Parathyroid adenoma (tissue), 2 donors: Measurements from ENCODE around the gene ANK2.

Experiments used
- H2AFZ ChIP-seq: fragments of 300-600 bp; sonication (generic); one replicate; pipeline ENCODE4 v1.7.0; 2017; ENCODE audit warnings: antibody characterized with exemption, mild to moderate bottlenecking
- H3K27ac ChIP-seq: fragments of 300-600 bp; sonication (generic); one replicate; pipeline ENCODE4 v1.7.0; 2017
- H3K27me3 ChIP-seq: fragments of 300-600 bp; sonication (generic); one replicate; pipeline ENCODE4 v1.7.0; 2017; ENCODE audit warnings: low read length; ENCODE audit not compliant: control insufficient read depth, insufficient read depth
- H3K36me3 ChIP-seq: fragments of 300-600 bp; sonication (generic); one replicate; pipeline ENCODE4 v1.7.0; 2017; ENCODE audit warnings: low read length; ENCODE audit not compliant: control insufficient read depth, insufficient read depth
- H3K4me1 ChIP-seq: fragments of 300-600 bp; sonication (generic); one replicate; pipeline ENCODE4 v1.7.0; 2017; ENCODE audit warnings: control low read depth
- H3K4me2 ChIP-seq: fragments of 300-600 bp; sonication (generic); one replicate; pipeline ENCODE4 v1.7.0; 2017; ENCODE audit warnings: low read length
- H3K4me3 ChIP-seq: fragments of 300-600 bp; sonication (generic); one replicate; pipeline ENCODE4 v1.7.0; 2017; ENCODE audit warnings: low read depth, low read length
- H3K79me2 ChIP-seq: fragments of 300-600 bp; sonication (generic); one replicate; pipeline ENCODE4 v1.7.0; 2017; ENCODE audit warnings: control low read depth
- H3K9ac ChIP-seq: fragments of 300-600 bp; sonication (generic); one replicate; pipeline ENCODE4 v1.7.0; 2017; ENCODE audit warnings: mild to moderate bottlenecking
- H3K9me3 ChIP-seq: fragments of 300-600 bp; sonication (generic); one replicate; pipeline ENCODE4 v1.7.0; 2017; ENCODE audit warnings: low read length; ENCODE audit not compliant: control insufficient read depth
- CTCF ChIP-seq: fragments of 300-600 bp; sonication (generic); IDR thresholded peaks from one replicate; pipeline ENCODE4 v1.7.0; 2017; ENCODE audit warnings: antibody characterized with exemption, mild to moderate bottlenecking
- donor health status: primary hyperparathyroidism.

The ANK2 gene

GRCh38 chr4:113144091-113144490 is 94.6 kb downstream of the ANK2 start:
- Histone ChIP-seq H3K4me2 (no peak overlapping the region), H3K4me3 (no peak overlapping the region), H3K36me3 (no peaks in the 10 kb centered on the region), H3K27ac (no peak overlapping the region), H3K27me3 (no peaks in the 10 kb centered on the region), H3K9me3 (no peaks in the 10 kb centered on the region), H3K9ac (no peak overlapping the region), H2AFZ (no peak overlapping the region), H3K4me1 (peaks cover 2% of the 10 kb centered on the region), H3K79me2 (no peaks in the 10 kb centered on the region)
- no peak for TF ChIP-seq CTCF

- Histone ChIP-seq H3K4me1 (peaks cover 2% of the 10 kb centered on the region), H3K9ac (no peak overlapping the region), H3K27ac (no peak overlapping the region), H3K9me3 (no peaks in the 10 kb centered on the region), H3K4me2 (no peak overlapping the region), H3K36me3 (no peaks in the 10 kb centered on the region), H3K4me3 (no peak overlapping the region), H3K27me3 (no peaks in the 10 kb centered on the region), H3K79me2 (no peaks in the 10 kb centered on the region), H2AFZ (no peak overlapping the region)
- TF ChIP-seq CTCF: no peak
Observed at GRCh38 chr4:113145147-113145518, 95.7 kb downstream of the ANK2 start.

- Histone ChIP-seq H3K9ac (no peak overlapping the region), H3K36me3 (no peaks in the 10 kb centered on the region), H3K9me3 (no peaks in the 10 kb centered on the region), H2AFZ (peak overlapping the region; percentile 23), H3K4me3 (no peak overlapping the region), H3K4me2 (no peak overlapping the region), H3K27me3 (no peaks in the 10 kb centered on the region), H3K27ac (no peak overlapping the region), H3K4me1 (peaks cover 2% of the 10 kb centered on the region), H3K79me2 (no peaks in the 10 kb centered on the region)
- no peak for TF ChIP-seq CTCF
Observed at GRCh38 chr4:113145519-113146291, 96.3 kb downstream of the ANK2 start.

GRCh38 chr4:113146876-113147358 is 97.5 kb downstream of the ANK2 start:
- no peaks in the 10 kb centered on the region for H3K36me3 ChIP-seq
- peak overlapping the region; percentile 46 for H3K4me2 ChIP-seq
- H2AFZ ChIP-seq: no peak overlapping the region
- H3K79me2 ChIP-seq: no peaks in the 10 kb centered on the region
- H3K27ac ChIP-seq: peak overlapping the region; percentile 36
- H3K4me1 ChIP-seq: peaks cover 2% of the 10 kb centered on the region
- no peak overlapping the region for H3K9ac ChIP-seq
- TF ChIP-seq CTCF: no peak
- peak overlapping the region; percentile 27 for H3K4me3 ChIP-seq
- H3K27me3 ChIP-seq: no peaks in the 10 kb centered on the region
- no peaks in the 10 kb centered on the region for H3K9me3 ChIP-seq
